Heart left ventricle (tissue), 13 donors: ENCODE measurements around the gene TBX2.

Experiments
- POLR2A ChIP-seq, 2 donors: fragments of 450-650 bp; IDR thresholded peaks; one replicate each; pipeline ENCODE4 v1.6.1; 2017; ENCODE audit warnings: antibody characterized with exemption in 2 of 2, mild to moderate bottlenecking in 2 of 2, moderate library complexity in 2 of 2
- TF ChIP-seq, protein P1 (sequence below), 12 donors: fragments of 200-600 bp; sonication (generic) in 4 of 12; IDR thresholded peaks; one replicate each; pipeline versions ENCODE4 v1.5.0 to v1.8.0; 2018 to 2022; ENCODE audit warnings: antibody characterized with exemption in 12 of 12, mild to moderate bottlenecking in 5 of 12
- donor health status: ischemic (EF 13 %, LVEDD 7.1; RV severe dilation, severe dysfunction).
- donor health status: DM: no; HTN: yes; CAD: no.
- donor health status: DM: no; HTN: no; CAD: no.
- donor health status: ischemic (EF 25% LVEDD 6.9; RV normal size, moderate dysfunction).
- donor health status: ischemic (EF 25% LVEDD 5.7; RV mildly dilated, moderate dysfunction).
- donor health status: ischemic (EF 35%, LVEDD 5.7; RV mildly dilated, moderate dysfunction).
- donor health status: nonischemic (EF 11% LVEDD 7.7; RV severe dilation, severe dysfunction).
- donor health status: DM: yes; HTN: yes; CAD: no.
- donor health status: PGD.
- donor health status: ischemic (EF 29% LVEDD 5.4; RV normal size, mild dysfunction).
- donor health status: nonischemic (EF 23%, LVEDD 6.1; RV moderate dilation, normal function).

DNA sequence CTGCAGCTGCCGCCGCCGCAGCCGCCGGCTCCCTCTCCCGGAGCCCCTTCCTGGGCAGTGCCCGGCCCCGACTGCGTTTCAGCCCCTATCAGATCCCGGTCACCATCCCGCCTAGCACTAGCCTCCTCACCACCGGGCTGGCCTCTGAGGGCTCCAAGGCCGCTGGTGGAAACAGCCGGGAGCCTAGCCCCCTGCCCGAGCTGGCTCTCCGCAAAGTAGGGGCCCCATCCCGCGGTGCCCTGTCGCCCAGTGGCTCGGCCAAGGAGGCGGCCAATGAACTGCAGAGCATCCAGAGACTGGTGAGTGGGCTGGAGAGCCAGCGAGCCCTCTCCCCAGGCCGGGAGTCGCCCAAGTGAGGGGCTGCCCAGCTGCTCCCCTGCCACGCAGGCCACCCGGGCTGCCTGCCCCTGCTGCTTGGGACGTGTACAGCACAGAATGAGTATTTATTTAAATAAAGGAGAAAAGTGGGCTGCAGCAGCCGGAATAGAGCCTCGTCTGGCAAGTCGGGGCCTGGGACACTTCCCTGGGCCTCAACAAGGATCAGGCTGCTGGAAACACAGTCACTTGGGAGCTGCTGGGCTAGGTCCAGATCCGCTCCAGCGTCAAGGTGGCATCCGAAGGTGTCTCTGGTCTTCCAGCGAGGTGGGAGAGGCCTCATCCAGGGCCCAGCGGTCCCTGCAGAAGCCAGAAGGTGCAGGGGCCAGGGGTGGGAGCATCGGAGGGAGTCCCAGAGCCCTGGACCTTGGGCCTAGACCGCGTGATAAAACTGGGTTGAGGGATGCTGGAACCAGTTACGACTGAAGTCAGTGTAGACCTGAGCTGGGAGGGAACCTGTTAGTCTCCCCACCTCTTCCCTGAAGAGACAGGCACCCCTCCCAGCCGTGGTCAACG, 8.8 kb downstream of the TBX2 start:
- TF ChIP-seq, protein P1, sequence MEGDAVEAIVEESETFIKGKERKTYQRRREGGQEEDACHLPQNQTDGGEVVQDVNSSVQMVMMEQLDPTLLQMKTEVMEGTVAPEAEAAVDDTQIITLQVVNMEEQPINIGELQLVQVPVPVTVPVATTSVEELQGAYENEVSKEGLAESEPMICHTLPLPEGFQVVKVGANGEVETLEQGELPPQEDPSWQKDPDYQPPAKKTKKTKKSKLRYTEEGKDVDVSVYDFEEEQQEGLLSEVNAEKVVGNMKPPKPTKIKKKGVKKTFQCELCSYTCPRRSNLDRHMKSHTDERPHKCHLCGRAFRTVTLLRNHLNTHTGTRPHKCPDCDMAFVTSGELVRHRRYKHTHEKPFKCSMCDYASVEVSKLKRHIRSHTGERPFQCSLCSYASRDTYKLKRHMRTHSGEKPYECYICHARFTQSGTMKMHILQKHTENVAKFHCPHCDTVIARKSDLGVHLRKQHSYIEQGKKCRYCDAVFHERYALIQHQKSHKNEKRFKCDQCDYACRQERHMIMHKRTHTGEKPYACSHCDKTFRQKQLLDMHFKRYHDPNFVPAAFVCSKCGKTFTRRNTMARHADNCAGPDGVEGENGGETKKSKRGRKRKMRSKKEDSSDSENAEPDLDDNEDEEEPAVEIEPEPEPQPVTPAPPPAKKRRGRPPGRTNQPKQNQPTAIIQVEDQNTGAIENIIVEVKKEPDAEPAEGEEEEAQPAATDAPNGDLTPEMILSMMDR (IDR thresholded peaks at IDR 0.05) = no peak
- no peak for TF ChIP-seq POLR2A (IDR thresholded peaks at IDR 0.05)
